DND-41 (cell line): ENCODE measurements around the gene TRIM29.

ENCODE experiments used
- CTCF ChIP-seq: IDR thresholded peaks from 2 replicates; pipeline ENCODE4 v1.5.1; 2012; ENCODE audit warnings: borderline replicate concordance, low read length, moderate library complexity, mild to moderate bottlenecking; ENCODE audit not compliant: poor library complexity, severe bottlenecking; ENCODE audit errors: extremely low read depth
- EZH2 ChIP-seq: IDR thresholded peaks from 3 replicates; pipeline ENCODE4 v1.6.1; 2012; ENCODE audit warnings: borderline replicate concordance, low read depth, mild to moderate bottlenecking, moderate library complexity, low read length, inconsistent platforms; ENCODE audit not compliant: severe bottlenecking

- TF ChIP-seq CTCF, result no peak
- TF ChIP-seq EZH2, result no peak
Measured at GRCh38 chr11:120146413-120147093, 8.6 kb upstream of the TRIM29 start.
